ENCODE data around the gene CABCOCO1. TPM values are rescaled to one million over a fixed set of nuclear protein-coding genes. Genes with fewer than 3 reads are reported as not detected.

The CABCOCO1 gene
- total and polyA plus RNA-seq, 11 donors, result 0.19 to 1.5 (median 1.1) TPM; not detected in 8

GRCh38 chr10:61796785-61797184 is 134.1 kb downstream of the CABCOCO1 start:
- ATAC-seq (no peak), DNase-seq (no peak)
- Histone ChIP-seq H3K27me3 (no peaks in the 10 kb centered on the region), H3K4me3 (no peak overlapping the region), H3K4me1 (peaks cover 0 to 8% (median 0%) of the 10 kb centered on the region in 12 donors), H3K9me3 (no peaks in the 10 kb centered on the region), H3K36me3 (no peaks in the 10 kb centered on the region), H3K27ac (no peak overlapping the region)
- intact Hi-C loops (cut with DNase I), result no loop called here
- 91 to 100% (median 97%) methylated on average over 1 of the region's 1 CpG for WGBS, 4 donors
- TF ChIP-seq CTCF (IDR thresholded peaks at IDR 0.05) (no peak), POLR2A (IDR thresholded peaks at IDR 0.05) (no peak)

- no peak for TF ChIP-seq CTCF (IDR thresholded peaks at IDR 0.05)
- no peak for TF ChIP-seq POLR2A (IDR thresholded peaks at IDR 0.05)
- H3K9me3 ChIP-seq, result no peaks in the 10 kb centered on the region
- H3K27me3 ChIP-seq, result no peaks in the 10 kb centered on the region
- peaks cover 0 to 8% (median 0%) of the 10 kb centered on the region in 12 donors for H3K4me1 ChIP-seq
- ATAC-seq (no peak), DNase-seq (no peak)
- 85 to 94% (median 90%) methylated on average over 17 of the region's 17 CpGs for WGBS, 4 donors
- intact Hi-C loops (cut with DNase I), result no loop called here
- no peak overlapping the region for H3K27ac ChIP-seq
- H3K4me3 ChIP-seq, result no peak overlapping the region
- H3K36me3 ChIP-seq, result no peaks in the 10 kb centered on the region
These were observed 134.8 kb downstream of the CABCOCO1 start for GRCh38 chr10:61797304-61798153.

- no peak overlapping the region for H3K27ac ChIP-seq
- no peaks in the 10 kb centered on the region for H3K9me3 ChIP-seq
- no peaks in the 10 kb centered on the region for H3K36me3 ChIP-seq
- H3K27me3 ChIP-seq, result no peaks in the 10 kb centered on the region
- DNase-seq (no peak), ATAC-seq (no peak)
- TF ChIP-seq POLR2A (IDR thresholded peaks at IDR 0.05) (no peak), CTCF (IDR thresholded peaks at IDR 0.05) (no peak)
- intact Hi-C loops (cut with DNase I), result no loop called here
- peaks cover 0 to 8% (median 0%) of the 10 kb centered on the region in 12 donors for H3K4me1 ChIP-seq
- no peak overlapping the region for H3K4me3 ChIP-seq
These were observed 136.0 kb downstream of the CABCOCO1 start for GRCh38 chr10:61798713-61799112.

GRCh38 chr10:61801484-61801883 is 138.8 kb downstream of the CABCOCO1 start:
- 81 to 85% (median 83%) methylated on average over 5 of the region's 5 CpGs for WGBS, 4 donors
- no peaks in the 10 kb centered on the region for H3K9me3 ChIP-seq
- no peaks in the 10 kb centered on the region for H3K27me3 ChIP-seq
- DNase-seq (no peak), ATAC-seq (no peak)
- intact Hi-C loops (cut with DNase I), result no loop called here
- TF ChIP-seq CTCF (IDR thresholded peaks at IDR 0.05) (no peak), POLR2A (IDR thresholded peaks at IDR 0.05) (no peak)
- no peaks in the 10 kb centered on the region for H3K4me1 ChIP-seq
- no peak overlapping the region for H3K27ac ChIP-seq
- no peaks in the 10 kb centered on the region for H3K36me3 ChIP-seq
- no peak overlapping the region for H3K4me3 ChIP-seq

Measured in heart left ventricle (tissue), 16 donors.